OCI-LY1 (cell line): ENCODE measurements around the gene TOM1L2.

Experiments used
- H2AFZ ChIP-seq: fragments of 200-600 bp; sonication (generic), shearing (Covaris generic); 2 replicates; pipeline ENCODE4 v1.6.0; 2014; ENCODE audit warnings: antibody characterized with exemption, mild to moderate bottlenecking, low read length
- H3F3A ChIP-seq: fragments of 200-600 bp; sonication (generic), shearing (Covaris generic); 2 replicates; pipeline ENCODE4 v1.6.0; 2014; ENCODE audit warnings: mild to moderate bottlenecking, antibody characterized with exemption, low read length, moderate library complexity; ENCODE audit not compliant: insufficient read depth
- H3K27ac ChIP-seq: fragments of 200-600 bp; sonication (generic); 2 replicates; pipeline ENCODE4 v1.5.1; 2014; ENCODE audit warnings: low read length, mixed run types, mild to moderate bottlenecking, low read depth; ENCODE audit not compliant: poor library complexity, severe bottlenecking
- H3K27me3 ChIP-seq: fragments of 200-600 bp; sonication (generic); 2 replicates; pipeline ENCODE4 v1.6.0; 2014; ENCODE audit warnings: antibody characterized with exemption, mild to moderate bottlenecking, low read length, moderate library complexity; ENCODE audit not compliant: insufficient read depth
- H3K36me3 ChIP-seq: fragments of 200-600 bp; sonication (generic); 2 replicates; pipeline ENCODE4 v1.6.1; 2014; ENCODE audit warnings: mild to moderate bottlenecking, antibody characterized with exemption, low read length, moderate library complexity, mixed read lengths; ENCODE audit not compliant: insufficient read depth
- H3K4me1 ChIP-seq: fragments of 200-600 bp; sonication (generic); 2 replicates; pipeline ENCODE4 v1.5.1; 2014; ENCODE audit warnings: mild to moderate bottlenecking, low read length, moderate library complexity; ENCODE audit not compliant: insufficient read depth, severe bottlenecking
- H3K4me2 ChIP-seq: fragments of 200-600 bp; sonication (generic), shearing (Covaris generic); 2 replicates; pipeline ENCODE4 v1.6.1; 2014; ENCODE audit warnings: low read length
- H3K4me3 ChIP-seq: fragments of 200-600 bp; sonication (generic); 2 replicates; pipeline ENCODE4 v1.5.1; 2014; ENCODE audit warnings: low read length, low read depth, mild to moderate bottlenecking, mixed read lengths; ENCODE audit not compliant: poor library complexity, severe bottlenecking
- H3K79me2 ChIP-seq: fragments of 200-600 bp; shearing (Covaris generic); 2 replicates; pipeline ENCODE4 v1.6.1; 2016; ENCODE audit warnings: mixed run types, low read length, mixed read lengths; ENCODE audit not compliant: insufficient read depth
- H3K9ac ChIP-seq: fragments of 200-600 bp; sonication (generic), shearing (Covaris generic); 2 replicates; pipeline ENCODE4 v1.6.1; 2014; ENCODE audit warnings: mild to moderate bottlenecking, low read length, mixed read lengths
- H3K9me2 ChIP-seq: fragments of 200-600 bp; sonication (generic), shearing (Covaris generic); 2 replicates; pipeline ENCODE4 v1.6.1; 2014; ENCODE audit warnings: low read depth, mild to moderate bottlenecking, low read length, mixed read lengths
- H3K9me3 ChIP-seq: fragments of 200-600 bp; shearing (Covaris generic); 2 replicates; pipeline ENCODE4 v1.6.1; 2014; ENCODE audit warnings: low read length, mixed read lengths
- H4K20me1 ChIP-seq: fragments of 200-600 bp; sonication (generic), shearing (Covaris generic); 2 replicates; pipeline ENCODE4 v1.6.0; 2016; ENCODE audit warnings: mild to moderate bottlenecking, low read length; ENCODE audit not compliant: insufficient read depth
- EZH2 ChIP-seq: fragments of 200-600 bp; sonication (generic), shearing (Covaris generic); IDR thresholded peaks from 2 replicates; pipeline ENCODE4 v1.8.0; 2017; ENCODE audit warnings: borderline replicate concordance, mixed run types, mild to moderate bottlenecking, antibody characterized with exemption, low read length, moderate library complexity, mixed read lengths
- TF ChIP-seq, protein P1 (sequence below): fragments of 200-600 bp; sonication (generic), shearing (Covaris generic); IDR thresholded peaks from 2 replicates; pipeline ENCODE4 v1.5.1; 2017; ENCODE audit warnings: mild to moderate bottlenecking, antibody characterized with exemption, low read length, moderate library complexity, mixed read lengths

TOM1L2 gene

GRCh38 chr17:17934214-17934613, 38.0 kb downstream of the TOM1L2 start:
- Histone ChIP-seq H3K27me3 (0 out of 2 replicates have a peak, but pooled peaks cover 4% of the 10 kb centered on the region), H4K20me1 (no peaks in the 10 kb centered on the region), H3K27ac (no peak overlapping the region), H3K9me3 (no peaks in the 10 kb centered on the region), H3K9me2 (no peaks in the 10 kb centered on the region), H3K79me2 (no peaks in the 10 kb centered on the region), H3K4me1 (no peaks in the 10 kb centered on the region), H2AFZ (no peak overlapping the region), H3F3A (no peaks in the 10 kb centered on the region), H3K9ac (no peak overlapping the region), H3K4me2 (no peak overlapping the region), H3K36me3 (no peaks in the 10 kb centered on the region), H3K4me3 (no peak overlapping the region)
- no peak for TF ChIP-seq EZH2
- TF ChIP-seq, protein P1, sequence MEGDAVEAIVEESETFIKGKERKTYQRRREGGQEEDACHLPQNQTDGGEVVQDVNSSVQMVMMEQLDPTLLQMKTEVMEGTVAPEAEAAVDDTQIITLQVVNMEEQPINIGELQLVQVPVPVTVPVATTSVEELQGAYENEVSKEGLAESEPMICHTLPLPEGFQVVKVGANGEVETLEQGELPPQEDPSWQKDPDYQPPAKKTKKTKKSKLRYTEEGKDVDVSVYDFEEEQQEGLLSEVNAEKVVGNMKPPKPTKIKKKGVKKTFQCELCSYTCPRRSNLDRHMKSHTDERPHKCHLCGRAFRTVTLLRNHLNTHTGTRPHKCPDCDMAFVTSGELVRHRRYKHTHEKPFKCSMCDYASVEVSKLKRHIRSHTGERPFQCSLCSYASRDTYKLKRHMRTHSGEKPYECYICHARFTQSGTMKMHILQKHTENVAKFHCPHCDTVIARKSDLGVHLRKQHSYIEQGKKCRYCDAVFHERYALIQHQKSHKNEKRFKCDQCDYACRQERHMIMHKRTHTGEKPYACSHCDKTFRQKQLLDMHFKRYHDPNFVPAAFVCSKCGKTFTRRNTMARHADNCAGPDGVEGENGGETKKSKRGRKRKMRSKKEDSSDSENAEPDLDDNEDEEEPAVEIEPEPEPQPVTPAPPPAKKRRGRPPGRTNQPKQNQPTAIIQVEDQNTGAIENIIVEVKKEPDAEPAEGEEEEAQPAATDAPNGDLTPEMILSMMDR: no peak

DNA sequence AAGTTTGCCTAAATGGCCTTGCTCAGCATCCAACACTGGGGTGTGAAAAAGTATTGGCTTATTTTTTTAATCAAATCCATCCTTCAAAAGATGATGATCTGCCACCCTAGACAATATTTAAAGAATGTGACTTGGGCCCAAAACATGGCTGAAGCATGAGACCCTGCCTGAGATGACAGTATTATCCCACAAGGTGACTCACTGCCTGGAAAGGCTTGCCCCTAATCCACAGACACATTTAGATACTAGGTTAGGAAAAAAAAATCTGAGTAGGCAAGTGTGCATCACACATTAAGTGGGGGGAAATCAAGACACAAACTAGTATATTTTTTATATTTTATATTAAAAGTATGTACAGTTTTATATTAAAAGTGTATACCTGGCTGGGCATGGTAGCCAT, 38.4 kb downstream of the TOM1L2 start:
- no peaks in the 10 kb centered on the region for H3K36me3 ChIP-seq
- no peak for TF ChIP-seq EZH2
- TF ChIP-seq, protein P1: no peak
- H3K9ac ChIP-seq: no peak overlapping the region
- H3K79me2 ChIP-seq: no peaks in the 10 kb centered on the region
- no peak overlapping the region for H3K4me2 ChIP-seq
- H3K4me1 ChIP-seq: no peaks in the 10 kb centered on the region
- H3K9me2 ChIP-seq: no peaks in the 10 kb centered on the region
- H3K27me3 ChIP-seq: 0 out of 2 replicates have a peak, but pooled peaks cover 4% of the 10 kb centered on the region
- no peaks in the 10 kb centered on the region for H3K9me3 ChIP-seq
- H3K4me3 ChIP-seq: no peak overlapping the region
- no peak overlapping the region for H2AFZ ChIP-seq
- no peaks in the 10 kb centered on the region for H4K20me1 ChIP-seq
- H3K27ac ChIP-seq: no peak overlapping the region
- H3F3A ChIP-seq: no peaks in the 10 kb centered on the region

DNA sequence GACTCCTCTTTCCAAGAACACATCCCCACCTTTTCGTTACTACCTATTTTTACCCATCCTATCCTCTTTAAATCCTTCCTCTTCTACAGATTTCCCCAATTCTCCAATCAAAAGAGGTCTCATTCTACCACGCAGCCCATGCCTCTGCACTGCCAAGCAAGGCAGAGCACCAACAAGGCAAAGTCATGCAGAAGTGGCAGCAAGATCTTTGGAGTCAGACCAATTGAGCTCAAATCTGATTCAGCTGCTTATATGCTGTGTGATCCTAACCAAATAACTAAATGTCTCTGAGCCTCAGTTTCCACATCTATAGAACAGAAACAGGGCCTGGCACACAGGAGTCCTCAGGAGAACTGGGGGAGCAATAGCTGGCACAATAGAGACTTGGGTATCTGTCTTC, 41.0 kb downstream of the TOM1L2 start:
- Histone ChIP-seq H3K27ac (no peak overlapping the region), H3K4me2 (no peak overlapping the region), H3K9me3 (no peaks in the 10 kb centered on the region), H3F3A (no peaks in the 10 kb centered on the region), H3K36me3 (no peaks in the 10 kb centered on the region), H3K4me1 (no peaks in the 10 kb centered on the region), H3K79me2 (no peaks in the 10 kb centered on the region), H3K9ac (no peak overlapping the region), H3K4me3 (no peak overlapping the region), H3K9me2 (no peaks in the 10 kb centered on the region), H2AFZ (no peak overlapping the region), H4K20me1 (no peaks in the 10 kb centered on the region), H3K27me3 (0 out of 2 replicates have a peak, but pooled peaks cover 4% of the 10 kb centered on the region)
- TF ChIP-seq, protein P1: no peak
- TF ChIP-seq EZH2: no peak
